Fibroblast of skin of back (primary cell): ENCODE measurements around the gene RNASEH2C.
"Not testable (repeated sequence)": the region's sequence is repeated elsewhere in the genome, so short reads cannot be mapped to it uniquely, and the experiment has no call there.

Experiments used
- DNase-seq: peaks from one replicate; pipeline ENCODE4 v3.0.0-alpha.2; 2013

RNASEH2C gene

GRCh38 chr11:65716774-65717405 is 3.7 kb downstream of the RNASEH2C start:
- DNase-seq, result no peak

DNA sequence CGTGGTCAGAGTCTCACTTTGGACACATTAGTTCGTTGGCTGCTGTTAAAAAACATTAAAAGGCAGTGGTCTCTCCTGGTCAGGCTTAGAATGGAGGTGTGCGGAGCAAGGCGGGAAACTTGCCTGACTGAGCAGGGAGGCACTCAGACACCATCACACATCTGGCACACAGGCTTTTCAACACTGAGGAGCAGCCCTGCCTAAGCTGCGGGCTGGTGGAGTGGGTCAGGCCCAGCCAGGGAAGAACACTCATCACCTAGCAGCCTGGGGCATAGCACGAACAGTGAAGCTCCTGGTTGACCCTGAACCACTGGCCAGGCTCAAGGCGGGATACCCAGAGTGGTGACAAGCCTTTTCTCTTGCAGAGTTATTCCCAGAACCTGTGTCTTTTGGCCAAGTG is 4.3 kb downstream of the RNASEH2C start:
- no peak for DNase-seq

DNA sequence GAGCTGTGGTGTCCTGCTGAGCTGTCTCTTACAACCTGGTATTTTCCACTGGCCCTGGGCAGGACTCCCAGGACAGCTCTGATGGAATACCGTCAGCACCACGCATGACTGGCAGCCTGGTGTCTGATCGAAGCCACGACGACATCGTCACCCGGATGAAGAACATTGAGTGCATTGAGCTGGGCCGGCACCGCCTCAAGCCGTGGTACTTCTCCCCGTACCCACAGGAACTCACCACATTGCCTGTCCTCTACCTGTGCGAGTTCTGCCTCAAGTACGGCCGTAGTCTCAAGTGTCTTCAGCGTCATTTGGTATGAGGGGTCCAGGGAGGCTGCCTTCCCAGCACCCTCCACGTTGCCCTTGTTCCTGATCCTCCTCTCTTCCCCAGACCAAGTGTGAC is 6.2 kb downstream of the RNASEH2C start:
- DNase-seq, result no peak

GRCh38 chr11:65713212-65713969 is 7.2 kb downstream of the RNASEH2C start:
- no peak for DNase-seq

GRCh38 chr11:65712633-65713076 is 7.9 kb downstream of the RNASEH2C start:
- no peak for DNase-seq

DNA sequence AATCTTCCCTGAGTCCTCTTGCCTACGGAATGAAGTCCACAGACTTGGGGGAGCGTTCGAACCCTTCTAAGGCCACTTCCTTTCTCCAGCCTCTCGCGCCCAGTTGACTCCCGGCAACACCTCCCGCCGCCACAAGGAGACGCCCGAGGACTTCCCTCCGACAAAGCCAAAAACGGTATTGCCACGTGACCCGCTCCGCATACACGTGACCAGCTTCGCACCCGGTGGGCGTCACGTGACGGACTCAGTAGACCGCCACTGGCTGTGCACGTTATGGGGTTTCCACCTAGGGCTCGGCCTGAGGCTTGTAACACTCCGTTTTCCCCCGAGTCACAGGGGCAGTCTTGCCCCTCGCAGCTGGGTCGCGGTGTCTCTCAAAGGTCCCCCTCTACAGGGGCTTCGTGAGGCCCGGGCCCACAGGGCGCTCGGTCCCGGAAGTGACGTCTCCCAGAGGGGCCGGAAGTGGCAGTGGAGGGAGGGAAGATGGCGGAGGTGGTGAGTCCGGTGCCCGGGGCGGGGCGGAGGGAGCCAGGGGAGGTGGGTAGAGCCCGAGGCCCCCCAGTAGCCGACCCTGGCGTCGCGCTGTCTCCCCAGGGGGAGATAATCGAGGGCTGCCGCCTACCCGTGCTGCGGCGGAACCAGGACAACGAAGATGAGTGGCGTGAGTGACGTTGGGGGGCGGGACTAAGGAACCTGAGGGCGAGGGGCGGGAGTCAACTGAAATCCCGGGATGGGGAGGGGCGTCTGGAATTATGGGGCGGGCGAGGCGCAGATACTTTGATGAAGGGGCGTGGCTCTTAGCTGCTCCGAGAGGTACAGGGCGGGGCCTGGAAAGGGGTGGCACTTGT is 8.6 kb downstream of the RNASEH2C start, which contains the start of gene KAT5:
TSS of gene KAT5 (plus strand) at position 468 of the 848 bp plus-strand sequence. CDS start at position 484, 16 bp downstream.
- DNase-seq, result peak; percentile 98

DNA sequence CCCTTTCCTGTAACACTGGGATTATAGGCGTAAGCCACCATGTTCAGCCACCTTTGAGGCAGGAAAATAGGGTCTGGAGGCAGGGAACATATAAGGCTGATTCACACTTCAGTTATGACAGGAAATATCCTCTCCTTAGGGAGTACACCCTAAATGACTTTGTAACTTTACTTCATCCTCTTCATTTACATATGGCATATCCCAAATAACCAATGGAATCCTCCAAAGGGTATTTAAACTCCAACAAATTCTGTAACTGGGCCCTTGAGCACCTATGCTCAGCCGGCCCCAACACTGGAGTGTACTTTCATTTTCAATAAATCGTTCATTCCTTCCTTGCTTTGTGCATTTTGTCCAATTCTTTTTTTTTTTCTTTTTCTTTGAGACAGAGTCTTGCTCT is 10.2 kb downstream of the RNASEH2C start:
- DNase-seq, result peak; percentile 62

GRCh38 chr11:65709661-65710060 is 10.9 kb downstream of the RNASEH2C start:
- peak; percentile 18 for DNase-seq

DNA sequence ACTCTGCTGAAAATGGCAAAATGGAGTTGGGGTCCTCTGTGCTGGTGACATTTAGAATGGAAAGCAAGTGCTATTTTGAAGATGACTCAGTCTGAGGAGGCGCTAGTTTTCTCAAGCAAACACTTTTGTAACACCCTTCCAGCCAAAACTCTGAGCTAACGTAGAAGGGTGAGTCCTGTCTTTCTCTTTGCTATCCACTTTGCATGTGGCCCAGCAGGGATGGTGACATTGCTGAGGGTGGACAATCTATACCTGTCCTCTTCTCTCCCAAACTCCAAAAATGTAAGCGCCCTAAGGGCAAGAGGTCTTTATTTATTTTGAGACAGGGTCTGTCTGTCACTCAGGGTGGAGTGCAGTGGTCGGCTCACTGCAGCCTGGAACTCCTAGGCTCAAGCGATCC is 12.1 kb downstream of the RNASEH2C start:
- no peak for DNase-seq

- DNase-seq, result not testable (repeated sequence)
These were observed 13.6 kb downstream of the RNASEH2C start for GRCh38 chr11:65707002-65707401.

GRCh38 chr11:65706303-65706763 is 14.3 kb downstream of the RNASEH2C start:
- peak; percentile 39 for DNase-seq

DNA sequence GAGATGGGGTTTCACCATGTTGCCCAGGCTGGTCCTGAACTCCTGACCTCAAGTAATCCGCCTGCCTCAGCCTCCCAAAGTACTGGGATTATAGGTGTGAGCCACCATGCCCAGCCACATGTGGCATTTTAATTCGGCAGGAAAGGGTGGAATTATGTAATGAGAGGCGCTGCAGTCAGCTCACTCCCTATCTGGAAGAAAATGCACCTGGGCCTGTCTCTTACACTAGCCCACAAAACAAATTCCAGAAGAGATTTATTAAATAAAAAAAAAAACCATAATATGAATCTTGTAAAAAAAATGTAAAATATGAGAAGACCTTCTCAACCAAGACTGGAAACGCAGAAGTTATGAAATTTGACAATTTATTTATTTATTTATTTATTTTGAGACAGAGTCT is 16.8 kb downstream of the RNASEH2C start:
- no peak for DNase-seq

DNA sequence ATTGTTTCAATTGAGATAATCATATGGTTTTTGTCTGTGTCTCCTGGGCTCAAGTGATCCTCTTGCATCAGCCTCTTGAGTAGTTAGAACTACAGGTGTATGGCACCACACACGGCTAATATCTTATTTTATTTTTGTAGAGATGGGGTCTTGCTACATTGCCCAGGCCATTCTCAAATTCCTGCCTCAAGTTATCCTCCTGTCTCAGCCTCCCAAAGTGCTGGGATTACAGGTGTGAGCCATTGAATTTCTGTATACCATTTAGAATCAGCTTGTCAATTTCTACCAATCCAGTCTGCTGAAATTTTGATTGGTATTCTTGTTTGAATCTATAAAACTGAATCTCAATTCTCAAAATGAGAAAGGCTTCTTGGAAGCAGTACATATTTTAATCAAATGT is 18.9 kb downstream of the RNASEH2C start:
- DNase-seq, result no peak

GRCh38 chr11:65700399-65700798 is 20.2 kb downstream of the RNASEH2C start:
- no peak for DNase-seq

GRCh38 chr11:65699306-65699705 is 21.3 kb downstream of the RNASEH2C start:
- no peak for DNase-seq

- no peak for DNase-seq
These were observed 22.4 kb downstream of the RNASEH2C start for GRCh38 chr11:65698205-65698604.

- DNase-seq, result no peak
These were observed 23.6 kb downstream of the RNASEH2C start for GRCh38 chr11:65696802-65697552.

GRCh38 chr11:65695459-65696241 is 24.9 kb downstream of the RNASEH2C start:
- no peak for DNase-seq

- no peak for DNase-seq
These were observed 28.2 kb downstream of the RNASEH2C start for GRCh38 chr11:65692367-65692766.

DNA sequence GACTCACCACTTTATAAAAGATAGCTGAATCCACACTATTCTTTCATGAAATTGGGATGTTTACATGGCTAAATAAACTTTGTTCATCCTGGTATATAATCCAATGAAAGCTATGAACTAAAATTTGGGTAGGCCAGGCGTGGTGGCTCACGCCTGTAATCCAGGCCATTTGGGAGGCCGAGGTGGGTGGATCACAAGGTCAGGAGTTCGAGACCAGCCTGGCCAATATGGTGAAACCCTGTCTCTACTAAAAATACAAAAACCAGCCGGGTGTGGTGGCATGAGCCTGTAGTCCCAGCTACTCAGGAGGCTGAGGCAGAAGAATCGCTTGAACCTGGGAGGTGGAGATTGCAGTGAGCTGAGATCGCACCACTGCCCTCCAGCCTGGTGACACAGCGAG is 28.8 kb downstream of the RNASEH2C start:
- DNase-seq, result not testable (repeated sequence)

DNA sequence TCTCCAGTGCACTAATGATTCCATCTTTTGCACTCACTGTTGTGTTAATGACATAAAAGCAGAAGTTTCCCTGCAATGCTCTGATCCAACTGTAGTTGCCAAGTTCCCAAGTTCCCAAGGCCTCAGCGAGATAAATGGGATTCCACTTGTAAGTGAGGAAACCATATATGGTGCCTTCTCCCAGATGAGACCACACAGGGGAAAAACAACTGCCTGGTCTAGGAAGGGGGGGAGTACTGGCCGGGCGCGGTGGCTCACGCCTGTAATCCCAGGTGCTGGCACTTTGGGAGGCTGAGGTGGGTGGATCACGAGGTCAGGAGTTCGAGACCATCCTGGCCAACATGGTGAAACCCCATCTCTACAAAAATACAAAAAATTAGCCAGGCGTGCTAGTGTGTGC is 34.6 kb downstream of the RNASEH2C start:
- no peak for DNase-seq
